Esophagus (tissue), 2 donors: ENCODE data around the gene FBXO34. TPM values are rescaled to one million over a fixed set of nuclear protein-coding genes. Genes with fewer than 3 reads are reported as not detected.
A peak's percentile ranks its signal among the peaks of the same experiment; 100 is the strongest.

Experiments used
- H3K27ac ChIP-seq, 2 donors: one replicate each; pipeline ENCODE4 v1.5.1; 2013; ENCODE audit warnings: low read depth in 2 of 2, mild to moderate bottlenecking in 2 of 2, inconsistent platforms in 1 of 2, low read length in 1 of 2, moderate library complexity in 1 of 2
- H3K27me3 ChIP-seq, 2 donors: one replicate each; pipeline ENCODE4 v1.6.1; 2013; ENCODE audit warnings: low read length in 2 of 2, control low read depth in 1 of 2, mild to moderate bottlenecking in 1 of 2; ENCODE audit not compliant: insufficient read depth in 2 of 2, control insufficient read depth in 1 of 2
- H3K36me3 ChIP-seq, 2 donors: one replicate each; pipeline ENCODE4 v1.6.1; 2013; ENCODE audit warnings: low read length in 1 of 2; ENCODE audit not compliant: control insufficient read depth in 2 of 2, insufficient read depth in 2 of 2
- H3K4me1 ChIP-seq, 2 donors: one replicate each; pipeline ENCODE4 v1.6.1; 2013; ENCODE audit warnings: low read length in 1 of 2; ENCODE audit not compliant: control insufficient read depth in 2 of 2, insufficient read depth in 2 of 2
- H3K4me3 ChIP-seq, 2 donors: one replicate each; pipeline ENCODE4 v1.5.1; 2013; ENCODE audit warnings: low read length in 2 of 2, mild to moderate bottlenecking in 2 of 2, low read depth in 1 of 2, moderate library complexity in 1 of 2
- H3K9me3 ChIP-seq, 2 donors: one replicate each; pipeline ENCODE4 v1.6.1; 2013; ENCODE audit warnings: mild to moderate bottlenecking in 2 of 2, low read depth in 1 of 2, low read length in 1 of 2, moderate library complexity in 1 of 2; ENCODE audit not compliant: control insufficient read depth in 2 of 2, insufficient read depth in 1 of 2
- WGBS, 2 donors: extraction: QIAGEN DNeasy Blood & Tissue Kit; methylation state at CpG; one replicate each; pipeline ENCODE4 v1.1.7; 2013; 5-methylcytosine and 5-hydroxymethylcytosine counted together
- polyA plus RNA-seq, 2 donors: library from polyadenylated mRNA; stranded (reverse); fragments of 200-250 nt; gene quantifications; one replicate each; pipeline ENCODE4 v1.2.3, GENCODE V29; 2013
- donor health status: healthy with polysubstance abuse.
- donor health status: Bipolar disorder and iron deficiency.

Gene FBXO34
- polyA plus RNA-seq, 2 donors = 24.3 to 36.8 TPM

GRCh38 chr14:55316564-55316963, 45.3 kb downstream of the FBXO34 start:
- 51 to 53% methylated on average over 4 of the region's 4 CpGs for whole genome bisulfite sequencing, 2 donors
- Histone ChIP-seq H3K27me3 (no peaks in the 10 kb centered on the region), H3K27ac (peak overlapping the region in 1 of 2 donors; percentile 52), H3K4me3 (no peak overlapping the region), H3K4me1 (no peaks in the 10 kb centered on the region), H3K36me3 (peaks cover 2% of the 10 kb centered on the region in 2 donors), H3K9me3 (peaks cover 0 to 11% of the 10 kb centered on the region in 2 donors)

GRCh38 chr14:55317542-55318306, 46.5 kb downstream of the FBXO34 start:
- Histone ChIP-seq H3K27ac (no peak overlapping the region), H3K27me3 (no peaks in the 10 kb centered on the region), H3K9me3 (peaks cover 0 to 4% of the 10 kb centered on the region in 2 donors), H3K4me3 (no peak overlapping the region), H3K36me3 (peaks cover 0 to 2% of the 10 kb centered on the region in 2 donors), H3K4me1 (no peaks in the 10 kb centered on the region)
- WGBS, 2 donors = 63 to 69% methylated on average over 3 of the region's 3 CpGs

GRCh38 chr14:55318694-55319093, 47.5 kb downstream of the FBXO34 start:
- H3K27me3 ChIP-seq = no peaks in the 10 kb centered on the region
- H3K27ac ChIP-seq = no peak overlapping the region
- WGBS, 2 donors = 93 to 100% methylated on average over 1 of the region's 1 CpG
- H3K9me3 ChIP-seq = peaks cover 0 to 3% of the 10 kb centered on the region in 2 donors
- no peak overlapping the region for H3K4me3 ChIP-seq
- H3K4me1 ChIP-seq = no peaks in the 10 kb centered on the region
- H3K36me3 ChIP-seq = peaks cover 0 to 2% of the 10 kb centered on the region in 2 donors

- Histone ChIP-seq H3K9me3 (no peaks in the 10 kb centered on the region), H3K27ac (no peak overlapping the region), H3K36me3 (peaks cover 0 to 2% of the 10 kb centered on the region in 2 donors), H3K4me1 (no peaks in the 10 kb centered on the region), H3K27me3 (no peaks in the 10 kb centered on the region), H3K4me3 (no peak overlapping the region)
These were observed 52.7 kb downstream of the FBXO34 start for GRCh38 chr14:55323910-55324309.

- Histone ChIP-seq H3K27me3 (no peaks in the 10 kb centered on the region), H3K36me3 (peaks cover 0 to 2% of the 10 kb centered on the region in 2 donors), H3K9me3 (no peaks in the 10 kb centered on the region), H3K4me3 (no peak overlapping the region), H3K4me1 (no peaks in the 10 kb centered on the region), H3K27ac (no peak overlapping the region)
- WGBS, 2 donors = 94 to 100% methylated on average over 2 of the region's 2 CpGs
These were observed 53.6 kb downstream of the FBXO34 start for GRCh38 chr14:55324812-55325211.

- Histone ChIP-seq H3K4me1 (no peaks in the 10 kb centered on the region), H3K27ac (no peak overlapping the region), H3K9me3 (no peaks in the 10 kb centered on the region), H3K27me3 (no peaks in the 10 kb centered on the region), H3K36me3 (no peaks in the 10 kb centered on the region), H3K4me3 (no peak overlapping the region)
- WGBS, 2 donors = 85 to 95% methylated on average over 1 of the region's 1 CpG
These were observed 56.0 kb downstream of the FBXO34 start for GRCh38 chr14:55327179-55327578.

DNA sequence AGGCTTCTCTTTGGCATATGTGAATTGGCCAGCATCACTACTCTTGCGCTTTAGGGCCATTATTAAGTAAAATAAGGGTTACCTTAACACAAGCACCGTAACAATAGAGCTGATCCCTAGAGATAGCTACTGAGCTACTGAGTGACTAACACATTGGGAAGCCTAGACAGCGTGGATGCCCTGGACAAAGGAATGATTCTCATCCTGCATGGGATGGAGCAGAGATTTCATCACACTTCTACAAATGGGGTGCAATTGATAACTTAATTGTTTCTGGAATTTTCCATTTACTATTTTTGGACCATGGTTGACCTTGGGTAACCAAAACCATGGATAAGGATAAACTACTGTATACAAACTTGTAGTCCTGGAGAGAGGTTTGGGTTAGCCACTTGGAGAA, 57.1 kb downstream of the FBXO34 start:
- no peak overlapping the region for H3K27ac ChIP-seq
- H3K4me3 ChIP-seq = no peak overlapping the region
- H3K4me1 ChIP-seq = no peaks in the 10 kb centered on the region
- no peaks in the 10 kb centered on the region for H3K27me3 ChIP-seq
- 86% methylated on average over 3 of the region's 3 CpGs for WGBS, 2 donors
- H3K9me3 ChIP-seq = no peaks in the 10 kb centered on the region
- no peaks in the 10 kb centered on the region for H3K36me3 ChIP-seq

- H3K27ac ChIP-seq = no peak overlapping the region
- WGBS, 2 donors = 57 to 68% methylated on average over 6 of the region's 6 CpGs
- no peaks in the 10 kb centered on the region for H3K36me3 ChIP-seq
- H3K27me3 ChIP-seq = no peaks in the 10 kb centered on the region
- peaks cover 0 to 2% of the 10 kb centered on the region in 2 donors for H3K4me1 ChIP-seq
- H3K4me3 ChIP-seq = no peak overlapping the region
- no peaks in the 10 kb centered on the region for H3K9me3 ChIP-seq
These were observed 58.9 kb downstream of the FBXO34 start for GRCh38 chr14:55329999-55330710.

DNA sequence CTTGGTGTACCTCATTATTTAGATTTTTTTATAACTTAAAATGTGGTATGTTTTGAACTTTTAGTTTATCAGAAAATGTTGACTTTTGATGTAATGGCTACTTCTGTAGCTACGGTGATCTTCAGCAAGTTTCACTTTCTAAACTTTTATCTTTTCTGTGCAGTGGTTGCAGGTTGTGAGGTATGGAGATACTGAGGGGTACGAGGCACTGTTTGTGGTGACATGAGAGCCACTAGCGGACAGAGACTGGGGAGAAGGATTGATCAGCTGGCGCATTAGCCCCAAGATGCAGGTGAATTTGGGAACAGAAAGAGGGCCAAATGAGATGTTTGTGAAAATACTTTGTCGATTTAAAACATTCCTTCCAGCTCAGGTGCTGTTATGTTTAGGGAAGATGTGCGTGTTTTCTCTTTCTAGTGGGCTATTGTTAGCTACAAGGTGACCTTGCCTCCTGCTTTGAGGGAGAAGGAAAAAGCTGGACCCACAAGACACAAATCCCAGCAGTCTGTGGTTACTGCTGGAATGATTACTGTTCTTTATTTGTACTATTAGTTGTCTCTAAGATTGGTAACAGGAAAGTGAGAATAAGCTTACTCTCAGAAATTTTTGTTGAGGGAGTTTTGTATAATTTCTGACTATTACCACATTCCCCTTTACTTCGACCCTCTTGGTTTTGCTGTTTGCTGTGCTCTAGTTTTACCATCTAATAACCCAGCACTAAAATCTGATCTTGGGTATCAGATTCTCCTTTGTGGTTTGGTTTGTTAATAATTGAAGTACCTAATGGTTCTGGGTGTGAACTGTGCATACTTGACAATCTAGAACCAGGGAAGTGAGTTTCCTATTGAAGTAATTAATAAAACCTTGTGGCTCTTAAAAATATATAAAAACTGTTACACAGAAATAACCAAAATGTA, 61.7 kb downstream of the FBXO34 start:
- WGBS, 2 donors = 52 to 68% methylated on average over 7 of the region's 7 CpGs
- Histone ChIP-seq H3K27ac (peak overlapping the region; percentile 42 to 59), H3K9me3 (no peaks in the 10 kb centered on the region), H3K27me3 (no peaks in the 10 kb centered on the region), H3K4me3 (no peak overlapping the region), H3K36me3 (no peaks in the 10 kb centered on the region), H3K4me1 (peaks cover 0 to 3% of the 10 kb centered on the region in 2 donors)
